ENCODE measurements around the gene BBS9.

The BBS9 gene

DNA sequence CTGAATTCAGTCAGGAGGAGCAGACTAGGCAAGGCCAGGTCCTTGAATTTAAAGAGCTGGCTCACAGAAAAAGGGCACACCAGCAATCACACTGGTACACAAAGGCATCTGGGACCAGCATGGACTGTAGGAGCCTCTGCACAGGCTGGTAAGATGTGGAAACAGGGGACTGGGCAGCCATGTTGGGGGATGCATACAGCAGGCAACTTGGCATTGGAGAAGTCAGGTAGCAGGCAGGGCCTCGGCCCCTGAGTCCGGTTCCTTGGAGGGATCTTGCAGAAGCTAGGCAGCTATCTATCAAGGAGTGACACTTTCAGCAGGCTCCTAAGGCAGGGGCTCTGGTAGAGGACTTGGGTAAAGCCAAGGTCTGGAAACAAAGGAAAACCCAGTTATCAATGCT lies 399.7 kb downstream of the BBS9 start:
- no peak overlapping the region for H3K9ac ChIP-seq (ENCODE audit: low read length)
- no peaks in the 10 kb centered on the region for H3K27me3 ChIP-seq (replicated peaks; ENCODE audit: insufficient read depth, low read length)
- no peak for DNase-seq
- no peaks in the 10 kb centered on the region for H3K4me1 ChIP-seq (ENCODE audit: low read length)
- H3K9me2 ChIP-seq (replicated peaks; ENCODE audit: insufficient read depth, low read length), result no peaks in the 10 kb centered on the region
- no peaks in the 10 kb centered on the region for H4K20me1 ChIP-seq (ENCODE audit: insufficient read depth, low read length)
- H3K79me2 ChIP-seq (ENCODE audit: low read length), result no peaks in the 10 kb centered on the region
- H3F3A ChIP-seq (ENCODE audit: insufficient read depth, low read length), result no peaks in the 10 kb centered on the region
- H3K4me2 ChIP-seq (ENCODE audit: low read depth, low read length), result no peak overlapping the region
- no peaks in the 10 kb centered on the region for H3K36me3 ChIP-seq (replicated peaks; ENCODE audit: insufficient read depth, low read length)
- H3K9me3 ChIP-seq (replicated peaks; ENCODE audit: insufficient read depth, low read length), result no peaks in the 10 kb centered on the region
- no peak overlapping the region for H2AFZ ChIP-seq (ENCODE audit: low read length)
- no peak overlapping the region for H3K27ac ChIP-seq (ENCODE audit: low read length)
- no peak overlapping the region for H3K4me3 ChIP-seq (ENCODE audit: low read length)
- TF ChIP-seq EZH2phosphoT487 (IDR thresholded peaks at IDR 0.05; ENCODE audit: low read length) (no peak), EZH2 (optimal IDR thresholded peaks at IDR 0.05; ENCODE audit: low read depth, low read length) (no peak), CTCF (IDR thresholded peaks at IDR 0.05; ENCODE audit: low read length) (no peak)

- Histone ChIP-seq H3K9ac (ENCODE audit: low read length) (no peak overlapping the region), H3K4me1 (ENCODE audit: low read length) (no peaks in the 10 kb centered on the region), H3K36me3 (replicated peaks; ENCODE audit: insufficient read depth, low read length) (no peaks in the 10 kb centered on the region), H3K79me2 (ENCODE audit: low read length) (no peaks in the 10 kb centered on the region), H3K4me2 (ENCODE audit: low read depth, low read length) (no peak overlapping the region), H3K27ac (ENCODE audit: low read length) (no peak overlapping the region), H3K4me3 (ENCODE audit: low read length) (no peak overlapping the region), H3F3A (ENCODE audit: insufficient read depth, low read length) (no peaks in the 10 kb centered on the region), H2AFZ (ENCODE audit: low read length) (no peak overlapping the region), H3K9me2 (replicated peaks; ENCODE audit: insufficient read depth, low read length) (no peaks in the 10 kb centered on the region), H3K9me3 (replicated peaks; ENCODE audit: insufficient read depth, low read length) (no peaks in the 10 kb centered on the region), H4K20me1 (ENCODE audit: insufficient read depth, low read length) (no peaks in the 10 kb centered on the region), H3K27me3 (replicated peaks; ENCODE audit: insufficient read depth, low read length) (no peaks in the 10 kb centered on the region)
- no peak for DNase-seq
- no peak for TF ChIP-seq EZH2phosphoT487 (IDR thresholded peaks at IDR 0.05; ENCODE audit: low read length)
- no peak for TF ChIP-seq CTCF (IDR thresholded peaks at IDR 0.05; ENCODE audit: low read length)
- no peak for TF ChIP-seq EZH2 (optimal IDR thresholded peaks at IDR 0.05; ENCODE audit: low read depth, low read length)
These were observed 401.3 kb downstream of the BBS9 start for GRCh38 chr7:33530664-33531063.

GRCh38 chr7:33531888-33532287 lies 402.5 kb downstream of the BBS9 start:
- Histone ChIP-seq H3K27me3 (replicated peaks; ENCODE audit: insufficient read depth, low read length) (no peaks in the 10 kb centered on the region), H3K4me3 (ENCODE audit: low read length) (no peak overlapping the region), H3K79me2 (ENCODE audit: low read length) (no peaks in the 10 kb centered on the region), H4K20me1 (ENCODE audit: insufficient read depth, low read length) (no peaks in the 10 kb centered on the region), H2AFZ (ENCODE audit: low read length) (no peak overlapping the region), H3K9ac (ENCODE audit: low read length) (no peak overlapping the region), H3K9me2 (replicated peaks; ENCODE audit: insufficient read depth, low read length) (no peaks in the 10 kb centered on the region), H3K9me3 (replicated peaks; ENCODE audit: insufficient read depth, low read length) (no peaks in the 10 kb centered on the region), H3K27ac (ENCODE audit: low read length) (no peak overlapping the region), H3F3A (ENCODE audit: insufficient read depth, low read length) (no peaks in the 10 kb centered on the region), H3K4me1 (ENCODE audit: low read length) (no peaks in the 10 kb centered on the region), H3K4me2 (ENCODE audit: low read depth, low read length) (no peak overlapping the region), H3K36me3 (replicated peaks; ENCODE audit: insufficient read depth, low read length) (no peaks in the 10 kb centered on the region)
- TF ChIP-seq EZH2 (optimal IDR thresholded peaks at IDR 0.05; ENCODE audit: low read depth, low read length) (no peak), CTCF (IDR thresholded peaks at IDR 0.05; ENCODE audit: low read length) (no peak), EZH2phosphoT487 (IDR thresholded peaks at IDR 0.05; ENCODE audit: low read length) (no peak)
- no peak for DNase-seq
